SK-N-MC (cell line): ENCODE data around the gene GRAMD1B.

ENCODE experiments used
- DNase-seq: peaks from one replicate; pipeline ENCODE4 v3.0.0-alpha.2; 2011; ENCODE audit warnings: low read depth, low spot score
- H3K27ac ChIP-seq: fragments of 200-600 bp; sonication (generic); 2 replicates; pipeline ENCODE4 v1.5.1; 2016; ENCODE audit warnings: mixed run types
- H3K36me3 ChIP-seq: fragments of 200-600 bp; sonication (generic); 2 replicates; pipeline ENCODE4 v1.6.1; 2017; ENCODE audit warnings: antibody characterized with exemption, low read length, mixed read lengths; ENCODE audit not compliant: insufficient read depth
- H3K4me3 ChIP-seq: fragments of 200-600 bp; sonication (generic); 2 replicates; pipeline ENCODE4 v1.5.1; 2016
- H3K9ac ChIP-seq: fragments of 200-600 bp; sonication (generic); 2 replicates; pipeline ENCODE4 v1.8.0; 2017; ENCODE audit warnings: mixed run types, mixed read lengths; ENCODE audit not compliant: insufficient read length
- H3K9me3 ChIP-seq: fragments of 200-600 bp; sonication (generic); 2 replicates; pipeline ENCODE4 v1.6.1; 2017; ENCODE audit warnings: low read depth, mild to moderate bottlenecking, antibody characterized with exemption, low read length, moderate library complexity, mixed read lengths
- EZH2 ChIP-seq: fragments of 200-600 bp; sonication (generic); IDR thresholded peaks from one replicate; pipeline ENCODE4 v1.6.1; 2017; ENCODE audit warnings: antibody characterized with exemption
- FOXP2 ChIP-seq: optimal IDR thresholded peaks from 2 replicates; pipeline ENCODE3; 2011; ENCODE audit warnings: mild to moderate bottlenecking, moderate library complexity; ENCODE audit not compliant: insufficient read depth; ENCODE audit errors: extremely low read length, control extremely low read depth
- POLR2AphosphoS5 ChIP-seq: IDR thresholded peaks from 2 replicates; pipeline ENCODE4 v1.6.1; 2012; ENCODE audit warnings: mild to moderate bottlenecking, low read depth, low read length, borderline replicate concordance

Gene GRAMD1B

GRCh38 chr11:123573286-123573685 is 143.2 kb downstream of the GRAMD1B start:
- DNase-seq, result no peak
- Histone ChIP-seq H3K27ac (no peak overlapping the region), H3K36me3 (no peaks in the 10 kb centered on the region), H3K9me3 (no peaks in the 10 kb centered on the region), H3K9ac (no peak overlapping the region), H3K4me3 (no peak overlapping the region)
- TF ChIP-seq EZH2 (no peak), FOXP2 (no peak), POLR2AphosphoS5 (no peak)

GRCh38 chr11:123575441-123575840 is 145.4 kb downstream of the GRAMD1B start:
- TF ChIP-seq FOXP2, result no peak
- TF ChIP-seq EZH2, result no peak
- no peak for TF ChIP-seq POLR2AphosphoS5
- Histone ChIP-seq H3K4me3 (no peak overlapping the region), H3K9me3 (no peaks in the 10 kb centered on the region), H3K36me3 (no peaks in the 10 kb centered on the region), H3K9ac (no peak overlapping the region), H3K27ac (no peak overlapping the region)
- no peak for DNase-seq

- Histone ChIP-seq H3K36me3 (no peaks in the 10 kb centered on the region), H3K9ac (no peak overlapping the region), H3K27ac (no peak overlapping the region), H3K9me3 (no peaks in the 10 kb centered on the region), H3K4me3 (no peak overlapping the region)
- DNase-seq, result no peak
- TF ChIP-seq EZH2, result no peak
- TF ChIP-seq POLR2AphosphoS5, result no peak
- TF ChIP-seq FOXP2, result no peak
Observed at GRCh38 chr11:123576082-123576481, 146.0 kb downstream of the GRAMD1B start.

- Histone ChIP-seq H3K4me3 (no peak overlapping the region), H3K9ac (no peak overlapping the region), H3K9me3 (no peaks in the 10 kb centered on the region), H3K27ac (no peak overlapping the region), H3K36me3 (no peaks in the 10 kb centered on the region)
- TF ChIP-seq FOXP2, result no peak
- TF ChIP-seq EZH2, result no peak
- TF ChIP-seq POLR2AphosphoS5, result no peak
- DNase-seq, result no peak
Observed at GRCh38 chr11:123576501-123576900, 146.4 kb downstream of the GRAMD1B start.

- DNase-seq, result no peak
- H3K9me3 ChIP-seq, result no peaks in the 10 kb centered on the region
- no peak overlapping the region for H3K4me3 ChIP-seq
- no peaks in the 10 kb centered on the region for H3K36me3 ChIP-seq
- H3K9ac ChIP-seq, result no peak overlapping the region
- TF ChIP-seq EZH2 (no peak), POLR2AphosphoS5 (no peak), FOXP2 (no peak)
- H3K27ac ChIP-seq, result no peak overlapping the region
Observed at GRCh38 chr11:123577081-123577598, 147.1 kb downstream of the GRAMD1B start.

- Histone ChIP-seq H3K9ac (no peak overlapping the region), H3K4me3 (no peak overlapping the region), H3K36me3 (no peaks in the 10 kb centered on the region), H3K9me3 (no peaks in the 10 kb centered on the region), H3K27ac (no peak overlapping the region)
- no peak for TF ChIP-seq FOXP2
- TF ChIP-seq POLR2AphosphoS5, result no peak
- no peak for TF ChIP-seq EZH2
- DNase-seq, result no peak
Observed at GRCh38 chr11:123578778-123579481, 148.9 kb downstream of the GRAMD1B start.

- TF ChIP-seq FOXP2, result no peak
- no peaks in the 10 kb centered on the region for H3K9me3 ChIP-seq
- no peaks in the 10 kb centered on the region for H3K36me3 ChIP-seq
- H3K4me3 ChIP-seq, result no peak overlapping the region
- no peak overlapping the region for H3K27ac ChIP-seq
- no peak overlapping the region for H3K9ac ChIP-seq
- no peak for DNase-seq
Observed at GRCh38 chr11:123579482-123579812, 149.4 kb downstream of the GRAMD1B start.

- TF ChIP-seq POLR2AphosphoS5 (no peak), EZH2 (no peak), FOXP2 (no peak)
- Histone ChIP-seq H3K36me3 (no peaks in the 10 kb centered on the region), H3K4me3 (no peak overlapping the region), H3K27ac (no peak overlapping the region), H3K9me3 (no peaks in the 10 kb centered on the region), H3K9ac (no peak overlapping the region)
- no peak for DNase-seq
Observed at GRCh38 chr11:123580137-123580536, 150.1 kb downstream of the GRAMD1B start.
